Activated naive CD4-positive, alpha-beta T cell treated with anti-CD3 and anti-CD28 coated beads, Interleukin-2, amount 50 U/mL, for 72 hours (primary cell): ENCODE data around the gene RFTN1. TPM values are rescaled to one million over a fixed set of nuclear protein-coding genes. Genes with fewer than 3 reads are reported as not detected.

Experiments
- ATAC-seq, 2 donors: fragments of 150-1000 bp; cut with Tn5 transposase; 2 replicates each; pipeline ENCODE4 v1.10.0; 2021; ENCODE audit warnings: mild to moderate bottlenecking in 2 of 2, moderate library complexity in 2 of 2
- DNase-seq, 2 donors: peaks; one replicate each; pipeline ENCODE4 v3.0.0; 2021 to 2022; ENCODE audit warnings: low spot score in 2 of 2
- H3K27ac Mint-ChIP-seq, 2 donors: one replicate each; pipeline ENCODE4 v1.8.0; 2022; ENCODE audit warnings: mild to moderate bottlenecking in 2 of 2, mixed read lengths in 2 of 2
- H3K36me3 Mint-ChIP-seq, 2 donors: one replicate each; pipeline ENCODE4 v1.8.0; 2022; ENCODE audit warnings: mixed read lengths in 2 of 2
- H3K9me3 Mint-ChIP-seq, 2 donors: one replicate each; pipeline ENCODE4 v1.8.0; 2022; ENCODE audit warnings: mixed read lengths in 2 of 2
- total RNA-seq, 2 donors: library from RNA; stranded (reverse); gene quantifications; one replicate each; pipeline ENCODE4 v1.2.3, GENCODE V29; 2022

Gene RFTN1
- total RNA-seq, 2 donors from 2014 or later = 94.3 to 111 TPM

- Mint-ChIP-seq H3K36me3 (peaks cover 35 to 90% of the 10 kb centered on the region in 2 donors), H3K9me3 (peaks cover 0 to 7% of the 10 kb centered on the region in 2 donors), H3K27ac (peak overlapping the region; percentile 83 to 95)
- DNase-seq = no peak
- ATAC-seq = peak; percentile 43 to 58
Measured at GRCh38 chr3:16468336-16469098, 45.0 kb downstream of the RFTN1 start.

GRCh38 chr3:16468002-16468335, 45.5 kb downstream of the RFTN1 start:
- Mint-ChIP-seq H3K36me3 (peaks cover 34 to 84% of the 10 kb centered on the region in 2 donors), H3K9me3 (peaks cover 0 to 7% of the 10 kb centered on the region in 2 donors), H3K27ac (peak overlapping the region; percentile 83 to 95)
- DNase-seq (no peak), ATAC-seq (peak; percentile 24 to 34)

GRCh38 chr3:16467393-16467792, 46.1 kb downstream of the RFTN1 start:
- H3K27ac Mint-ChIP-seq = peak overlapping the region; percentile 83 to 95
- H3K36me3 Mint-ChIP-seq = peaks cover 34 to 79% of the 10 kb centered on the region in 2 donors
- H3K9me3 Mint-ChIP-seq = peaks cover 0 to 7% of the 10 kb centered on the region in 2 donors
- ATAC-seq (peak; percentile 65 to 72), DNase-seq (peak; percentile 42 to 62)

GRCh38 chr3:16466822-16467221, 46.7 kb downstream of the RFTN1 start:
- no peak for DNase-seq
- H3K36me3 Mint-ChIP-seq = peaks cover 29 to 73% of the 10 kb centered on the region in 2 donors
- ATAC-seq = no peak
- peaks cover 0 to 7% of the 10 kb centered on the region in 2 donors for H3K9me3 Mint-ChIP-seq
- peak overlapping the region; percentile 23 to 83 for H3K27ac Mint-ChIP-seq

DNA sequence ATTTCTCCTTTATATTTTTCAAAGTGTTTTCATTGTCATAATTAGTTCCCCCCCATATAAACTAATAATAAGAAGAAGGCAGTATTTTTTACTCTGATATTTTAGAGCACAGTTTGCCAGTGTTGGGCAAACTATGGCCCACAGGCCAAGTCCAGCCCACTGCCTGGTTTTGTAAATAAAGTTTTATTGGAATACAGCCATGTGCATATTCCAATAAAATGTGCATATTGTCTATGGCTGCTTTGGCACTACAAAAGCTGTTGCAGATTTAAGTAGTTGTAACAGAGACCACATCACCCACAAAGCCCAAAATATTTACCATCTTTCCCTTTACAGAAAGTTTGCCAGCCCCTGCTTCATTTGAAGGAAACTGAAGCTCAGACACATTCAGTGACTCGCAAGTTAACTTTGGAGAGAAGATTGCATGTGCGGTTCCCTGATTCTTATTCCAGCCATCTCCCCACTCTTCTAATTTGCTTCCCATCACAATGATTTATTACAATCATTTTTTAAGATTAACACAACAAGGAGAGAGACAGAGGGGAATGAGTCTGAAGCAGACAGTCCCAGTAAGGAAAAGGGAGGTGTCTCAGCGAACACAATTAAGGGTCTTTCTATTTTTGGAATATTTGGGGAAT, 48.9 kb downstream of the RFTN1 start:
- Mint-ChIP-seq H3K36me3 (peaks cover 21 to 57% of the 10 kb centered on the region in 2 donors), H3K9me3 (no peaks in the 10 kb centered on the region), H3K27ac (peak overlapping the region in 1 of 2 donors; percentile 73)
- ATAC-seq (no peak), DNase-seq (no peak)

- DNase-seq (no peak), ATAC-seq (no peak)
- Mint-ChIP-seq H3K27ac (peak overlapping the region; percentile 7 to 73), H3K36me3 (peaks cover 21 to 50% of the 10 kb centered on the region in 2 donors), H3K9me3 (no peaks in the 10 kb centered on the region)
Measured at GRCh38 chr3:16463914-16464313, 49.6 kb downstream of the RFTN1 start.

GRCh38 chr3:16463119-16463518, 50.4 kb downstream of the RFTN1 start:
- ATAC-seq (peak; percentile 29 to 34), DNase-seq (no peak)
- H3K27ac Mint-ChIP-seq = peak overlapping the region; percentile 72 to 73
- H3K36me3 Mint-ChIP-seq = peaks cover 21 to 52% of the 10 kb centered on the region in 2 donors
- H3K9me3 Mint-ChIP-seq = no peaks in the 10 kb centered on the region

DNA sequence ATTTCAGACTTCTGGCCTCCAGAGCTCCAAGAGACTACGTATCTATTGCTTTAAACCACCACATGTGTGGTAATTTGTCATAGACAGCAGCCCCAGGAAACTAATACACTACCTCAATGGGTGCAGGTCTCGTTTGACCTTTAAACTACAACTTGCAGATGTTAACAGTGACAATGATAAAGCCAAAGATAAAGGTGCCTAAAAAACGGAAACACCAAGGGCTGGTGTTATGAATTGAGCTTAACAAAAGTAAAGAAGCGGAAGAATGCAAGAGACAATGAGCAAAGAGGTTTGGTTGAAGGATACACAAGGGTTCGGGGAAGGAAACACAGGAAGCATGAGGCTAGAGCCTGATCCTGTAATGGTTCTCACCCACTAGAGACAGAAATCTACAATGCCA, 50.8 kb downstream of the RFTN1 start:
- H3K9me3 Mint-ChIP-seq = no peaks in the 10 kb centered on the region
- H3K27ac Mint-ChIP-seq = peak overlapping the region in 1 of 2 donors; percentile 73
- peak; percentile 77 to 89 for ATAC-seq
- peaks cover 21 to 52% of the 10 kb centered on the region in 2 donors for H3K36me3 Mint-ChIP-seq
- no peak for DNase-seq

DNA sequence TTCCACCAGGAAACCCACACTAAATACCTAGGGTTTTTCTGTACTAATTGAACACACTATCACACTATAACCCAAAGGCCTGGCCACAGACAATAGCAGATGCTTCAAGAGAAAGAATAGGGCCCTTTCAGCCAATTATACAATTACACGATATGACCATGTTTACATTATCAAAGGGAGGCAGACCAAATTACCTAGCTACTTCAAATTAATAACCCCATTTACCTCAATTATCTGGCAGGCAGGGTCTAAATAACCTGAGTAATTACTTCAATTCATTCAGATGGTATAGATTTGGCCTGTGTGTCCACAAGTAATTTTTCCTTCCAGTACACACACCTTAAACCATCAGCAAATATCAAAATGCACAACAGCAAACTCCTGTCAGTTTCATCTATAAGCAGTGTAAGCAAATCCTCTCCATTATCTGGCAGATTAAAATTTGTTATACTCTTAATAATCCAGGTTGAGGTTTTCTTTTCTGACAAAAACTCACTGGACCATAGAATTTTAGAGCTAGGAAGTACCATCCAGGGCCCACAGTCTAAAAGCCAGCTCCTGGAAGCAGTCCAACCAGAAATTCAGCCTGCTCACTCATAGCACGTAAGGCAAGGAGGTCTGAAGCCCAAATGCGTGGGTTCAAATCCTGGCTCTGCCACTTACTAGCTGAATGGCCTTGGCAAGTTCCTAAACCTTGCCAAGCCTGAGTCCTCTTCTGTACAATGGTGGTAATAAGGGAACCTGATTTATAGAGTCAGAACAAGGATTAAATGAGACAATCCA, 51.8 kb downstream of the RFTN1 start:
- Mint-ChIP-seq H3K9me3 (no peaks in the 10 kb centered on the region), H3K36me3 (peaks cover 13 to 42% of the 10 kb centered on the region in 2 donors), H3K27ac (peak overlapping the region in 1 of 2 donors; percentile 73)
- no peak for ATAC-seq
- DNase-seq = no peak

- ATAC-seq = no peak
- Mint-ChIP-seq H3K36me3 (peaks cover 10 to 34% of the 10 kb centered on the region in 2 donors), H3K9me3 (no peaks in the 10 kb centered on the region), H3K27ac (no peak overlapping the region)
- DNase-seq = no peak
Measured at GRCh38 chr3:16460886-16461285, 52.6 kb downstream of the RFTN1 start.

DNA sequence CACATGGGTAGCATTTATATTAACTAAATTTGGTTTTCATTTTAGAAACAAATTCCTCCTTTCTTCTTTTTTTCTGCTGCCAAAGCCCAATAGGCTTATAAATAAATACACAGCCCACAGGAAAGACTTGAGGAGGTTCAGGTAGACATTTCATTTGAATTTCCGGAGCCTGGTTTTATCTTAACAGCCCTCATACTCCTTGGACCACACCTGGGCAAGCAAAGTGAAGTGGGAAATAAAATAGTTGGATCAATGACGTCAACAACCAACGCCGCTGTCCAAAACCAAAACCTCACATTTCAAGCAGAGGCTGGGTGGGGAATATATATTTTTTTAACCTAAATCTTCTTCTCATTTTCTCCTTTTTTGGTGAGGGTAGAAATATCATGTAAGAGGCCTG, 53.2 kb downstream of the RFTN1 start:
- no peak overlapping the region for H3K27ac Mint-ChIP-seq
- peaks cover 10 to 32% of the 10 kb centered on the region in 2 donors for H3K36me3 Mint-ChIP-seq
- no peak for ATAC-seq
- no peaks in the 10 kb centered on the region for H3K9me3 Mint-ChIP-seq
- DNase-seq = no peak

DNA sequence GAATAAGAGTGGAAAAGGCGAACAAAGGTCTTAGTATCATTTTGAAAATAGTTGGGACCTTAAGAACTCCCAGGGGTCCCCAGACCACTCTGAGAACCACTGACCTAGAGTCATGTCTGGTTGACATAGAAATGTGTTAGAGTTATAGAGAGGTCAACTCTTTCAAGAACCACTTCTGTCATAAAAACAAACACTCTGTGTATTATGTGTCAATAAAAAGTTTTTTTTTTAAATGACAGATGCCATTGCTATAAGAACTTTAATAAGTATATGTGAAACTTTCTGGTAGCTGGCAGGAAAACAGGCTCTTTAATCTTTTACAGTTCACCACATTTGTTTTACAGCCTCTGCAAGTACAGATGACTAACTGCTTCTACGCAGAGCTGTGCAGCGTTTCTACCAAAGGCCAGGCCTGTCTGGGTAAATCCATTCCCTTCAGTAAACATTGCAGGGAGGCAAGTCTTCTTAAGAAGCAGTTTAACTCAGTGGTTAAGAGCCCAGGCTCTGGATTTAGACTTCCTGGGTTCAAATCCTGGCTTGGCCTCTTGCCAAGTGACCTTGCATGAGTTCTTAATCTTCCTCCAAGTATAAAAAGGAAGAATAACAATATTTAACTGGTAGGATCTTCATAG, 56.6 kb downstream of the RFTN1 start:
- no peaks in the 10 kb centered on the region for H3K9me3 Mint-ChIP-seq
- no peak overlapping the region for H3K27ac Mint-ChIP-seq
- ATAC-seq (peak; percentile 74 to 85), DNase-seq (no peak)
- H3K36me3 Mint-ChIP-seq = peaks cover 1 to 36% of the 10 kb centered on the region in 2 donors

- H3K9me3 Mint-ChIP-seq = no peaks in the 10 kb centered on the region
- no peak for ATAC-seq
- no peak for DNase-seq
- H3K36me3 Mint-ChIP-seq = peaks cover 6 to 46% of the 10 kb centered on the region in 2 donors
- H3K27ac Mint-ChIP-seq = no peak overlapping the region
Measured at GRCh38 chr3:16455966-16456365, 57.5 kb downstream of the RFTN1 start.

GRCh38 chr3:16455001-16455400, 58.5 kb downstream of the RFTN1 start:
- Mint-ChIP-seq H3K9me3 (no peaks in the 10 kb centered on the region), H3K36me3 (peaks cover 6 to 50% of the 10 kb centered on the region in 2 donors), H3K27ac (no peak overlapping the region)
- DNase-seq (no peak), ATAC-seq (no peak)

- DNase-seq (no peak), ATAC-seq (no peak)
- Mint-ChIP-seq H3K9me3 (no peaks in the 10 kb centered on the region), H3K36me3 (peaks cover 6 to 52% of the 10 kb centered on the region in 2 donors), H3K27ac (no peak overlapping the region)
Measured at GRCh38 chr3:16452261-16452660, 61.2 kb downstream of the RFTN1 start.

DNA sequence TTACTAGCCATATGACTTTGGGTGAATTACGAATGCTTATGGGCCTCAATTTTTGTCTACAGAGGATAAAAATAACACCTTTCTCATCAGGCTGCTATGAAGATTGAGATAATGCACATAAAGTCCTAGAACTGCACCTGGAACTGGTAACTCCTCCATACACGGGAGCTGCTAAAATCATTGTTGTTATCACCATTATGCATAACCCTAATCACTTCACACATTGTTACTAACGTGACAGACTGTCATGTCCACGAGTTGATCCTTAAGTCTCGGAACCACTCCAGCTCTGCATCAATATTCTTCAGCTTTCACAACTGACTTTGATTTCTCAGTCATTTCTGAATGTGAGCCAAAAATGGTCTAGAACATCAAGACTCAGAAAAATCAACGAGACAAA, 64.1 kb downstream of the RFTN1 start:
- ATAC-seq (no peak), DNase-seq (no peak)
- peak overlapping the region in 1 of 2 donors; percentile 31 for H3K27ac Mint-ChIP-seq
- peaks cover 13 to 68% of the 10 kb centered on the region in 2 donors for H3K36me3 Mint-ChIP-seq
- no peaks in the 10 kb centered on the region for H3K9me3 Mint-ChIP-seq
